ENCODE results near the gene GET4. TPM values are rescaled to one million over a fixed set of nuclear protein-coding genes. Genes with fewer than 3 reads are reported as not detected.

GET4 gene
- total RNA-seq, 4 donors from 2014 or later, result 18.4 to 34.8 (median 28.7) TPM

DNA sequence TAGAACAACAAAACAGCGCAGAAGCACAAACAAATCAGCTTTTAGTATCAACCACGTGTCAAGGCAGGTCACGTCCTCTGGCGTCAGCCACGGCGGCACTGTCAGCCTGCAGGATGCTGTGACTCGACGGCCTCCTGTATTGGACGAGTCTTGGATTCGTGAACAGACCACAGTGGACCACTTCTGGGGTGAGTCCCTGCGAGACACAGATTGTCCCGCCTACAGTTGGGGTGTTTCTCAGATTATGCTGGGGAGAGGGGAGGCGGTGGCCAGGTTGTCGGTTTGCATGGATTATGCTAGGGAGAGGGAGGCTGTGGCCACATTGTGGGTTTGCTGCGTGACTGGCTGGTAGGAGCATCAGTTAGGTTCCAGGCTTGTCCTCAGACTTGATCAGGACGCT, 34.4 kb upstream of the GET4 start:
- Histone ChIP-seq H3K27ac (peak overlapping the region; percentile 75 to 92 (median 90)), H3K9me3 (no peaks in the 10 kb centered on the region), H3K4me1 (peaks cover 0 to 91% (median 14%) of the 10 kb centered on the region in 3 donors), H3K27me3 (no peaks in the 10 kb centered on the region), H3K36me3 (peaks cover 0 to 65% of the 10 kb centered on the region in 2 donors), H3K4me3 (no peak overlapping the region)
- 21 to 70% methylated on average over 9 to 12 of the region's 16 CpGs for WGBS, 2 donors (ENCODE audit: low coverage in 1 of 2)
- no peak for ATAC-seq
- TF ChIP-seq, protein P1, sequence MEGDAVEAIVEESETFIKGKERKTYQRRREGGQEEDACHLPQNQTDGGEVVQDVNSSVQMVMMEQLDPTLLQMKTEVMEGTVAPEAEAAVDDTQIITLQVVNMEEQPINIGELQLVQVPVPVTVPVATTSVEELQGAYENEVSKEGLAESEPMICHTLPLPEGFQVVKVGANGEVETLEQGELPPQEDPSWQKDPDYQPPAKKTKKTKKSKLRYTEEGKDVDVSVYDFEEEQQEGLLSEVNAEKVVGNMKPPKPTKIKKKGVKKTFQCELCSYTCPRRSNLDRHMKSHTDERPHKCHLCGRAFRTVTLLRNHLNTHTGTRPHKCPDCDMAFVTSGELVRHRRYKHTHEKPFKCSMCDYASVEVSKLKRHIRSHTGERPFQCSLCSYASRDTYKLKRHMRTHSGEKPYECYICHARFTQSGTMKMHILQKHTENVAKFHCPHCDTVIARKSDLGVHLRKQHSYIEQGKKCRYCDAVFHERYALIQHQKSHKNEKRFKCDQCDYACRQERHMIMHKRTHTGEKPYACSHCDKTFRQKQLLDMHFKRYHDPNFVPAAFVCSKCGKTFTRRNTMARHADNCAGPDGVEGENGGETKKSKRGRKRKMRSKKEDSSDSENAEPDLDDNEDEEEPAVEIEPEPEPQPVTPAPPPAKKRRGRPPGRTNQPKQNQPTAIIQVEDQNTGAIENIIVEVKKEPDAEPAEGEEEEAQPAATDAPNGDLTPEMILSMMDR (IDR thresholded peaks at IDR 0.05), result no peak
- TF ChIP-seq EP300 (IDR thresholded peaks at IDR 0.05) (no peak), POLR2AphosphoS5 (IDR thresholded peaks at IDR 0.05) (no peak), POLR2A (IDR thresholded peaks at IDR 0.05) (no peak)

DNA sequence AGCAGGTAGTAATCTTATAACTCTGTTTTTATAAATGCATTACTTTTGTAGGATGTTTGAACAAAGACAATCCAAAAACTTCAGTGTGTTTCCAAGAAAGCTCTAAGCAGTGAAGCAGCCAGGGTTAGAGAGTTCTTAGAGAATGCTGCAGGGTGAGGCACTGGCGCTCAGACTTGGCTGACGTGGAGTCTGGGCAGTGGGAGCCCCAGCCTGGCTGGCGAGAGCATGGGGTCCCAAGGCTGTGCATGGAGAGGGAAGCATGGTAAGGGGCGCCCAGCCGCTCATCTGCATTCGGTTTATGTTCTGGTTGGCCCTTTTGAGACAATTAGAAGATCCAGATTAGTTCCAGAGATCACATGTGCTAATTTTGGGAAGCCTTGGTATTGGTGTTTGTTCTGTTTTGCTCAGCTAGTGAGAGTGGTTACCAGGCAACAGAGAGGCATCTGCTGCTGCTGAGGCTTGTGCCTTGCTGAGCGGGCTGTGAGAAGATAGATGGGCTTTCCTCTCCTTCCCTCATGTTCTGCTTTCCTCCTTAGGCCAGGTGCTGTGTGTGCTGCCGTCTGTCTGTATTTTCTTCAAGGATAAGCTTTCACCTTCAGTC, 33.8 kb upstream of the GET4 start:
- peak; percentile 82 for ATAC-seq
- H3K4me3 ChIP-seq, result no peak overlapping the region
- H3K27ac ChIP-seq, result peak overlapping the region; percentile 75 to 92 (median 90)
- H3K27me3 ChIP-seq, result no peaks in the 10 kb centered on the region
- H3K4me1 ChIP-seq, result peaks cover 0 to 85% (median 11%) of the 10 kb centered on the region in 3 donors
- peaks cover 0 to 65% of the 10 kb centered on the region in 2 donors for H3K36me3 ChIP-seq
- WGBS, 2 donors (ENCODE audit: low coverage in 1 of 2), result 20 to 34% methylated on average over 2 to 5 of the region's 8 CpGs
- TF ChIP-seq EP300 (IDR thresholded peaks at IDR 0.05) (no peak), POLR2A (IDR thresholded peaks at IDR 0.05) (no peak)
- TF ChIP-seq, protein P1 (IDR thresholded peaks at IDR 0.05), result no peak
- no peaks in the 10 kb centered on the region for H3K9me3 ChIP-seq

DNA sequence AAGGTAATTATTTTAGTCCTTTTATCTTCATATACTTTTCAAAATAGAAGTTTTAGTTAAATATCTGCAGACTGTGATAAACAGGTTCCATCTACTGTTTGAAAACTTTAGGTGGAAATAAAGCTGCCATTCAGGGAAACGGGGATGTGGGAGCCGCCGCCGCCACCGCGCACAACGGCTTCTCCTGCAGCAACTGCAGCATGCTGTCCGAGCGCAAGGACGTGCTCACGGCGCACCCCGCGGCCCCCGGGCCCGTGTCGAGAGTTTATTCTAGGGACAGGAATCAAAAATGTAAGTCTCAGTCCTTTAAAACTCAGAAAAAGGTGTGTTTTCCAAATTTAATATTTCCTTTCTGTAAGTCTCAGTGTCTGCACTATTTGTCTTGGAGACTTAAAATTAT, 33.1 kb upstream of the GET4 start:
- no peak for ATAC-seq
- peaks cover 0 to 68% of the 10 kb centered on the region in 2 donors for H3K36me3 ChIP-seq
- H3K27ac ChIP-seq, result peak overlapping the region; percentile 75 to 92 (median 90)
- no peaks in the 10 kb centered on the region for H3K27me3 ChIP-seq
- H3K9me3 ChIP-seq, result no peaks in the 10 kb centered on the region
- TF ChIP-seq EP300 (IDR thresholded peaks at IDR 0.05), result no peak
- TF ChIP-seq POLR2A (IDR thresholded peaks at IDR 0.05), result no peak
- TF ChIP-seq POLR2AphosphoS5 (IDR thresholded peaks at IDR 0.05), result no peak
- TF ChIP-seq, protein P1 (IDR thresholded peaks at IDR 0.05), result no peak
- 89% methylated on average over 17 of the region's 17 CpGs; no CpG with 5 or more reads in 1 of the 2 donors for WGBS, 2 donors (ENCODE audit: low coverage in 1 of 2)
- H3K4me1 ChIP-seq, result peaks cover 0 to 78% (median 11%) of the 10 kb centered on the region in 3 donors
- H3K4me3 ChIP-seq, result no peak overlapping the region

DNA sequence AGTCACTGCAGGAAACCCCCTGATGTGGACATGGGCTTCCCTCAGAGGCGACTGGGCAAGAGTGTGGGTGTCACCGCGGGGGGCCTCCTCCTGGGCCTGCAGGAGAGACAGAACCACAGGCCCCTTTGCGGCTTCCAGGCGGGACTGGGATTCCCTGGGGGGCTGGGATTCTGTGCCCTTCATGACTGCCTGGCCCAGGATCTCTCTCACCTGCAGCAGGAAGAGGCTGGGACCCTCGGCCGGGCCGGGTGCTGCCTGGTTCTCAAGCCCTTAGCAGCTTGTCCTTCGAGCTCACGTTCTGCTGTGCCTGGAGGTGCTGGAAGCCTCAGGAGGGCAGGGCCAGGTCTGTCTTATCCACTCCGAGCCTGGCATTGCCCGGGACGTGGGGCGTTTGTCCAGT, 32.3 kb upstream of the GET4 start:
- H3K9me3 ChIP-seq, result no peaks in the 10 kb centered on the region
- no peak for ATAC-seq
- H3K4me3 ChIP-seq, result no peak overlapping the region
- H3K27me3 ChIP-seq, result no peaks in the 10 kb centered on the region
- peaks cover 0 to 70% of the 10 kb centered on the region in 2 donors for H3K36me3 ChIP-seq
- peak overlapping the region in 3 of 4 donors; percentile 89 to 92 (median 90) for H3K27ac ChIP-seq
- TF ChIP-seq EP300 (IDR thresholded peaks at IDR 0.05), result no peak
- no peak for TF ChIP-seq POLR2A (IDR thresholded peaks at IDR 0.05)
- TF ChIP-seq POLR2AphosphoS5 (IDR thresholded peaks at IDR 0.05), result no peak
- TF ChIP-seq, protein P1 (IDR thresholded peaks at IDR 0.05), result no peak
- peaks cover 0 to 70% (median 7%) of the 10 kb centered on the region in 3 donors for H3K4me1 ChIP-seq
- 56% methylated on average over 4 of the region's 14 CpGs; no CpG with 5 or more reads in 1 of the 2 donors for WGBS, 2 donors (ENCODE audit: low coverage in 1 of 2)

DNA sequence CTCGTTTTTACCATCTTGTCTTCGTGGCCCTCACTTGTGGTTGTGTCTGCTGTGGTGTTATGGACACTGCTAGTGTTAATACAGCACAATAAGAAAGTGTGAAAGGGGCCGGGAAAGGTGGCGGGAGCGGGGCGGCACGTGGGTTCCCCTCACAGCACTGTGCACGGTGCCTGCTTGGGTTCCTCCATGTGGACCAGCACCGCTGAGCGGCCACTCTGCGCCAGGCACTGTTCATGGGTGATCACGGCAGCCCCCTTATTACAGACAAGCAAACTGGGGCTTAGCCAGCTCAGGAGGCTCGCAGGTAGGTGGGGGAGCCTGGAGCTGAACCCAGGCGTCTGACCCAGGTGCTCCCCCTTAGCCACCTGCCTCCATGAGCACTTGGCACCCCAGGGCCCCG, 31.8 kb upstream of the GET4 start:
- Histone ChIP-seq H3K36me3 (peaks cover 0 to 70% of the 10 kb centered on the region in 2 donors), H3K9me3 (no peaks in the 10 kb centered on the region)
- 85 to 94% methylated on average over 5 to 6 of the region's 15 CpGs for WGBS, 2 donors (ENCODE audit: low coverage in 1 of 2)

More for the DNA sequence above, 31.8 kb upstream of the GET4 start:
- no peak for TF ChIP-seq POLR2A (IDR thresholded peaks at IDR 0.05)
- no peak for TF ChIP-seq POLR2AphosphoS5 (IDR thresholded peaks at IDR 0.05)
- TF ChIP-seq EP300 (IDR thresholded peaks at IDR 0.05), result no peak
- TF ChIP-seq, protein P1 (IDR thresholded peaks at IDR 0.05), result no peak
- Histone ChIP-seq H3K27me3 (no peaks in the 10 kb centered on the region), H3K27ac (peak overlapping the region in 3 of 4 donors; percentile 89 to 92 (median 90)), H3K4me3 (no peak overlapping the region), H3K4me1 (peaks cover 0 to 65% (median 7%) of the 10 kb centered on the region in 3 donors)
- no peak for ATAC-seq

Data from gastroesophageal sphincter (tissue), 4 donors.